ENCODE measurements around the gene GRAMD1B.
A peak's percentile ranks its signal among the peaks of the same experiment; 100 is the strongest.
"Not testable (repeated sequence)": the region's sequence is repeated elsewhere in the genome, so short reads cannot be mapped to it uniquely, and the experiment has no call there.

Gene GRAMD1B

DNA sequence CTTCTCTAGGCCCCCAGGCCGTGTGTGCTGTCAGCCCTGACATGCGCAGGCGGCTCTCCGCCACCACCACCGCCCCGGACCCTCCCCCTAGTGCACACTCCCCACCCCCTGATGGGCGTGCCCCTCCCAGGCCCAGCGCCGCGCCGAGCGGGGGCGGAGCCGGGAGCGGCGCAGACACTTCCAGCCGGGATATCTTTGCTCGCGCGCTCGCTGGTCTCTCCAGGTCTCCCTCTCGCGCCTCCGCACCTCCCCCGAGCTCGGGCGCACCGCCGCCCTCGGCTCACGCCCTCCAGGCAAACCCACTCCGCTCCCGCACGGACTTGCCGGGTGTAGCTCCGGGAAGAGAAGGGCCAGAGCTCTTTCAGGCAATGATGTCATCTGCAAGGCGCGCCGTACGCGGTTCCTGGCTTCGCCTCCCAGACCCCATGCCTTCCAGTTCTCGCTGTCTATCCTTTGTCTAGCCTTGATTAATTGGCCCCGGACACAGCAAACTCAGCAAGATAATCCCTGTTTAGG lies 224.6 kb downstream of the GRAMD1B start, which contains the start of gene SCN3B:
SCN3B (minus strand) TSS at position 59 of the 516 bp plus-strand sequence. CDS start 823 bp downstream, outside the sequence.
- no peak for TF ChIP-seq CTCF (IDR thresholded peaks at IDR 0.05; ENCODE audit: low read length, missing control alignments)
- peak; percentile 63 for DNase-seq (ENCODE audit: low read depth)
- H3K4me3 ChIP-seq (replicated peaks; ENCODE audit: low read depth, low read length), result peak within 1 kb of the TSS; percentile 61

GRCh38 chr11:123659311-123659710 lies 229.2 kb downstream of the GRAMD1B start:
- no peak for DNase-seq (ENCODE audit: low read depth)
- no peak for TF ChIP-seq CTCF (IDR thresholded peaks at IDR 0.05; ENCODE audit: low read length, missing control alignments)
- H3K4me3 ChIP-seq (replicated peaks; ENCODE audit: low read depth, low read length), result no peak overlapping the region

- H3K4me3 ChIP-seq (replicated peaks; ENCODE audit: low read depth, low read length); DNase-seq (ENCODE audit: low read depth): not testable (repeated sequence)
Observed at GRCh38 chr11:123659965-123660364, 229.9 kb downstream of the GRAMD1B start.

GRCh38 chr11:123665306-123665705 lies 235.2 kb downstream of the GRAMD1B start:
- H3K4me3 ChIP-seq (replicated peaks; ENCODE audit: low read depth, low read length), result no peak overlapping the region
- no peak for DNase-seq (ENCODE audit: low read depth)
- no peak for TF ChIP-seq CTCF (IDR thresholded peaks at IDR 0.05; ENCODE audit: low read length, missing control alignments)

DNA sequence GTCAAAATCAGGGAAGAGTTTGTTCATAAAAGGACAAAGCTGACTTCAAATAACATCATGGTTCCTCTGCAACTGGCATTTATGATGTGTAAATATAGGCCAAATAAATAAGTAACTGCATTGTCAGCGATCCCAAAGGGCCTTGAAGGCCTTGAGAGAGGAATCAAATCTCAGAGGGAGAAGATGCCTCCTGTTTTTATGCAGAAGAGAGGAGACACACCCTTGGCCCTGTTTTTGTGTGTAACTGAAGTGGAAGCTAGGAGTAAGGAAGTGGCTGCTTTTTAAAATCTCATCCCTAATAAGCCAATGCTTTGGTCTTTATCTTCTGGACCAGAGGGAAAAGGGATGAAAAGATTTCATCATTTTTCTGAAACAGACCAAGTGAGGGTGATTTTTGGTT lies 240.0 kb downstream of the GRAMD1B start:
- no peak overlapping the region for H3K4me3 ChIP-seq (replicated peaks; ENCODE audit: low read depth, low read length)
- no peak for TF ChIP-seq CTCF (IDR thresholded peaks at IDR 0.05; ENCODE audit: low read length, missing control alignments)
- DNase-seq (ENCODE audit: low read depth), result no peak

GRCh38 chr11:123671534-123671933 lies 241.5 kb downstream of the GRAMD1B start:
- DNase-seq (ENCODE audit: low read depth), result no peak
- no peak for TF ChIP-seq CTCF (IDR thresholded peaks at IDR 0.05; ENCODE audit: low read length, missing control alignments)
- H3K4me3 ChIP-seq (replicated peaks; ENCODE audit: low read depth, low read length), result no peak overlapping the region

DNA sequence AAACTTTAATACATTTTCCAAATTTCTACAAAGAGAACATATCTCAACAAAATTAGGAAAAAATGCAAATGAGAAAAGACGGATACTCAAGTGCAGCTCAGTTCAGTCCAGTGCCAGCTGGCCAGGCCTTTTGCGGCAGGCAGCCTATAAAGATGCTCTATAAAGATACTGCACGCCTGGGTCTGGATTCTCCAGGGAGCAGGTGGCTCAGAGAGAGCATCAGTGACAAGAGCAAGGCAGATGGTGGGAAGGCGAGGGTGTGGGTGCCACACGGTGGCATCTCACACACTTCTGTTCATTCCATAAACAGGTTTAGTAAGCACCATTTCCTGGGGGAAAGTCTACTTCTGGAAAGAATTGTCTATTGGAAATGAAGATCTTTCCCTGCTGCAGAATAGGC lies 242.5 kb downstream of the GRAMD1B start:
- H3K4me3 ChIP-seq (replicated peaks; ENCODE audit: low read depth, low read length), result no peak overlapping the region
- TF ChIP-seq CTCF (IDR thresholded peaks at IDR 0.05; ENCODE audit: low read length, missing control alignments), result no peak
- no peak for DNase-seq (ENCODE audit: low read depth)
